Testis (tissue), 3 donors: ENCODE results near the gene CADPS. TPM values are rescaled to one million over a fixed set of nuclear protein-coding genes. Genes with fewer than 3 reads are reported as not detected.

Experiments
- DNase-seq: peaks from one replicate; pipeline ENCODE4 v3.0.0-alpha.2; 2019
- H3K27ac ChIP-seq, 2 donors: fragments of 200-600 bp; sonication (generic); one replicate each; pipeline ENCODE4 v1.5.1; 2019
- H3K27me3 ChIP-seq: fragments of 200-600 bp; sonication (generic); one replicate; pipeline ENCODE4 v1.5.1; 2019
- H3K36me3 ChIP-seq: fragments of 200-600 bp; sonication (generic); one replicate; pipeline ENCODE4 v1.5.1; 2017; ENCODE audit warnings: low read depth; ENCODE audit errors: missing control alignments
- H3K4me1 ChIP-seq: fragments of 200-600 bp; sonication (generic); one replicate; pipeline ENCODE4 v1.5.1; 2019
- H3K4me3 ChIP-seq, 2 donors: fragments of 200-600 bp; sonication (generic); one replicate each; pipeline ENCODE4 v1.5.1; 2017 to 2019
- H3K9me3 ChIP-seq: fragments of 200-600 bp; sonication (generic); one replicate; pipeline ENCODE4 v1.5.1; 2017
- CTCF ChIP-seq, 3 experiments: fragments of 450-650 bp in 2 of 3; fragments of 200-600 bp in 1 of 3; sonication (generic) in 1 of 3; IDR thresholded peaks; one replicate each; pipeline ENCODE4 v1.5.1; 2016 to 2019; ENCODE audit warnings: antibody characterized with exemption in 3 of 3, mild to moderate bottlenecking in 2 of 3, moderate library complexity in 1 of 3
- POLR2A ChIP-seq: fragments of 450-650 bp; IDR thresholded peaks from one replicate; pipeline ENCODE4 v1.6.1; 2017; ENCODE audit warnings: antibody characterized with exemption, mild to moderate bottlenecking, moderate library complexity
- WGBS, 2 donors: methylation state at CpG; one replicate each; pipeline ENCODE4 v1.1.5; 2018; 5-methylcytosine and 5-hydroxymethylcytosine counted together
- intact Hi-C: fragments of 100-400 bp; cut with DNase I; formaldehyde crosslinking; loops from one replicate; pipeline ENCODE4 v1.15.1; 2023; ENCODE audit warnings: low total_unique reads
- polyA plus RNA-seq: library from polyadenylated mRNA; stranded (reverse); fragments of 350-450 nt; fragmentation: Illumina TruSeq; extraction: RNeasy Lipid Tissue Mini Kit (QIAGEN cat#74804); gene quantifications from one replicate; pipeline ENCODE4 v1.2.3, GENCODE V29; 2014; ENCODE audit warnings: low read depth, low replicate concordance; ENCODE audit not compliant: insufficient read depth
- total RNA-seq, 2 donors: library from RNA; depleted of rRNA; stranded (reverse); fragments of >200 nt; gene quantifications; one replicate each; pipeline ENCODE4 v1.2.3, GENCODE V29; 2016

The CADPS gene
- total and polyA plus RNA-seq, 3 donors from 2014 or later, result 8.6 to 56.4 (median 21.6) TPM

DNA sequence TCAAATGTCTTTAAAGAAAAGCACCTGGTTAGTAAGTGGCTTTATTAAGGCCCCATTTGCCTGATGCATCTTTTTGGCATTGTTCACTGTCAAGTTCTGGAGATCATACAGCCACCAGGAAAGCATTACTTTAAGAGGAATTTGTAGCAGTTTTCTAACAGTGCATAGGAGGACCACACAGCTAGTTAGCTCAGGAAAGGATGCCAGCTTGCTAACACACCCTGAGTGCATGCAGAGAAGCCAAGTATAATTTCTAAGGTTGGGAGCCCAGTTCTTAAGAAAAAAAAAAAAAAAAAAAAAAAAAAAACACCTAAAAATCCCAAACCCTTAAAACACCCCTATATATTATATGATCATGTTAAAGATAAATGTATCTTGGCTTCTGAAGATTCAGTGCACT, 399.9 kb downstream of the CADPS start:
- Histone ChIP-seq H3K27ac (no peak overlapping the region), H3K4me1 (no peaks in the 10 kb centered on the region), H3K27me3 (no peaks in the 10 kb centered on the region), H3K36me3 (no peaks in the 10 kb centered on the region), H3K4me3 (no peak overlapping the region), H3K9me3 (no peaks in the 10 kb centered on the region)
- intact Hi-C loops, result no loop called here
- TF ChIP-seq CTCF (IDR thresholded peaks at IDR 0.05), result no peak
- no peak for DNase-seq

- H3K27ac ChIP-seq, result no peak overlapping the region
- no peaks in the 10 kb centered on the region for H3K9me3 ChIP-seq
- TF ChIP-seq POLR2A (no peak), CTCF (IDR thresholded peaks at IDR 0.05) (no peak)
- 62 to 67% methylated on average over 4 of the region's 4 CpGs for WGBS, 2 donors
- DNase-seq, result no peak
- intact Hi-C loops, result no loop called here
- no peak overlapping the region for H3K4me3 ChIP-seq
- H3K4me1 ChIP-seq, result no peaks in the 10 kb centered on the region
- H3K27me3 ChIP-seq, result no peaks in the 10 kb centered on the region
- H3K36me3 ChIP-seq, result no peaks in the 10 kb centered on the region
These were observed 407.1 kb downstream of the CADPS start for GRCh38 chr3:62467966-62468722.

DNA sequence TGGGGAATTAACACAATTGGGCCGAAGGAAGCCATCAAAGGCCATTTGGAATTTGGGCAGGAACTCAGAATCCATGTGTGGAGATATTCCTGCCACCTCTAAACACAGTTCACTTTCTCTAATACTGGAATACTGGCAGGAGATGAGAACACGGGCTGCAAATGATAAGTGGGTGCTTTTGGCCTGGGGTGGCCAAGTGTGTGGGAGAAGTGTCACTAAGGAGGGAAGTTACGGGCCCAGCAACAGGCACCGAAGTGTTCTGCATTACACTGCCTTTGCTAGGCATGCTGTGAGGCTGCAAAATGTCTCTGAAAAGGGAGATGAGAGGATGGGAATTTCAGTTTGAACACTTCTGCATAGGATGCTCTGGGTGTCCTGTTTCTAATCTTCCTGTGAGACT, 412.4 kb downstream of the CADPS start:
- 59 to 64% methylated on average over 4 of the region's 4 CpGs for WGBS, 2 donors
- DNase-seq, result no peak
- Histone ChIP-seq H3K9me3 (no peaks in the 10 kb centered on the region), H3K4me1 (no peaks in the 10 kb centered on the region), H3K36me3 (no peaks in the 10 kb centered on the region), H3K4me3 (no peak overlapping the region), H3K27ac (no peak overlapping the region), H3K27me3 (no peaks in the 10 kb centered on the region)
- no peak for TF ChIP-seq CTCF (IDR thresholded peaks at IDR 0.05)
- TF ChIP-seq POLR2A, result no peak
- intact Hi-C loops, result no loop called here

GRCh38 chr3:62462104-62462762, 413.0 kb downstream of the CADPS start:
- Histone ChIP-seq H3K27me3 (no peaks in the 10 kb centered on the region), H3K4me1 (no peaks in the 10 kb centered on the region), H3K9me3 (no peaks in the 10 kb centered on the region), H3K36me3 (no peaks in the 10 kb centered on the region), H3K4me3 (no peak overlapping the region), H3K27ac (no peak overlapping the region)
- 62 to 63% methylated on average over 19 of the region's 19 CpGs for WGBS, 2 donors
- intact Hi-C loops, result no loop called here
- DNase-seq, result no peak
- TF ChIP-seq CTCF (IDR thresholded peaks at IDR 0.05) (no peak), POLR2A (no peak)

DNA sequence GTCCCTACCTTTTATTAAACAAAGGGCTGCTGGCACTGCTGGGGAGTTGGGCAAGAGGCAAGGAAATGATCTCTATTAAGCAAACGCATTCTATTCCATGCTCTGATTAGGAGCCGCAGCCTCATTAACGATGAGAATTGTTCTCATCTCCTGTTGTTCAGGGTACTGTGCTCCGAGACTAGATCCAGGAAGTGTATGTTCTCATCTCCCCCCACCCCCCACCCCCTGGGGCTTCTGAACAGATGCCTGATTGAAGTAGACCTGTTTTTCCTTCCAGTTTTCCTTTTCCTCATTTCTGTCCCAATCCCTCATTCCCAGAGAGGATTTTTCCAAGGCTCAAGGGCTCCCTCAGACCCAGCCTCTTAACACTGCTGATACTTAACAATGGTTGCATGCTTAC, 420.3 kb downstream of the CADPS start:
- Histone ChIP-seq H3K4me3 (no peak overlapping the region), H3K36me3 (no peaks in the 10 kb centered on the region), H3K9me3 (no peaks in the 10 kb centered on the region), H3K27ac (no peak overlapping the region), H3K4me1 (no peaks in the 10 kb centered on the region), H3K27me3 (no peaks in the 10 kb centered on the region)
- intact Hi-C loops, result no loop called here
- DNase-seq, result no peak
- TF ChIP-seq POLR2A (no peak), CTCF (IDR thresholded peaks at IDR 0.05) (no peak)
- WGBS, 2 donors, result 77 to 79% methylated on average over 4 of the region's 4 CpGs
